ENCODE data around the gene ZNF83. TPM values are rescaled to one million over a fixed set of nuclear protein-coding genes. Genes with fewer than 3 reads are reported as not detected.

ZNF83 gene
- total RNA-seq, 1 experiment from 2014 or later = 34.1 TPM

DNA sequence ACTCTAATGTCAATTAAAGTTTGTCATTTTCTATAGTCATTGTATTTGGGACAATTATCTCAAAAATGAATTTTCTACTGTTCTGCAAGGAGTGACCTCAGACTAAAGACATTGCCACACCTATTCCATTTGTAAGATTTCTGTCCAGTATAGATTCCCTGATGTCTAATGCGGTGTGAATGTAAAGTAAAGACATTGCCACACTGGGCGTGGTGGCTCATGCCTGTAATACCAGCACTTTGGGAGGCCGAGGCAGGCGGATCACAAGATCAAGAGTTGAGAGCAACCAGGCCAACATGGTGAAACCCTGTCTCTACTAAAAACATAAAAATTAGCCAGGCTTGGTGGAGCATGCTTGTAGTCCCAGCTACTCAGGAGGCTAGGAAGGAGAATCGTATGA is 13.8 kb upstream of the ZNF83 start:
- Mint-ChIP-seq H3K27ac (no peak overlapping the region), H3K27me3 (ENCODE audit: low read depth) (peaks cover 4% of the 10 kb centered on the region), H3K4me3 (no peak overlapping the region), H3K36me3 (peaks cover 30% of the 10 kb centered on the region), H3K9me3 (no peaks in the 10 kb centered on the region), H3K4me1 (no peaks in the 10 kb centered on the region)
- CTCF ChIA-PET = interaction anchor here (0.7 kb wide), 1 partner anchor 416 kb away, joined by 3 read pairs; no protein-coding TSS in a partner anchor
- DNase-seq (ENCODE audit: low spot score) (no peak), ATAC-seq (no peak)
- TF ChIP-seq CDX4 (CRISPR knock-in tag; IDR thresholded peaks at IDR 0.05; ENCODE audit: borderline replicate concordance) (no peak), TCF7 (CRISPR knock-in tag; IDR thresholded peaks at IDR 0.05; ENCODE audit: low read depth) (no peak), ZBTB43 (CRISPR knock-in tag; IDR thresholded peaks at IDR 0.05) (no peak), SMAD4 (CRISPR knock-in tag; IDR thresholded peaks at IDR 0.05) (no peak), PREB (CRISPR knock-in tag; IDR thresholded peaks at IDR 0.05; ENCODE audit: borderline replicate concordance) (no peak), HMGA2 (CRISPR knock-in tag; IDR thresholded peaks at IDR 0.05) (no peak)
- TF ChIP-seq, protein P1, sequence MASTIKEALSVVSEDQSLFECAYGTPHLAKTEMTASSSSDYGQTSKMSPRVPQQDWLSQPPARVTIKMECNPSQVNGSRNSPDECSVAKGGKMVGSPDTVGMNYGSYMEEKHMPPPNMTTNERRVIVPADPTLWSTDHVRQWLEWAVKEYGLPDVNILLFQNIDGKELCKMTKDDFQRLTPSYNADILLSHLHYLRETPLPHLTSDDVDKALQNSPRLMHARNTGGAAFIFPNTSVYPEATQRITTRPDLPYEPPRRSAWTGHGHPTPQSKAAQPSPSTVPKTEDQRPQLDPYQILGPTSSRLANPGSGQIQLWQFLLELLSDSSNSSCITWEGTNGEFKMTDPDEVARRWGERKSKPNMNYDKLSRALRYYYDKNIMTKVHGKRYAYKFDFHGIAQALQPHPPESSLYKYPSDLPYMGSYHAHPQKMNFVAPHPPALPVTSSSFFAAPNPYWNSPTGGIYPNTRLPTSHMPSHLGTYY (CRISPR knock-in tag; IDR thresholded peaks at IDR 0.05) = no peak
- POLR2A ChIA-PET = no interaction called here

- H3K27me3 Mint-ChIP-seq (ENCODE audit: low read depth) = no peaks in the 10 kb centered on the region
- H3K36me3 Mint-ChIP-seq = peaks cover 15% of the 10 kb centered on the region
- no peaks in the 10 kb centered on the region for H3K9me3 Mint-ChIP-seq
- H3K4me3 Mint-ChIP-seq = no peak overlapping the region
- DNase-seq (ENCODE audit: low spot score) (no peak), ATAC-seq (no peak)
- ChIA-PET CTCF (no interaction called here), POLR2A (no interaction called here)
- H3K4me1 Mint-ChIP-seq = no peaks in the 10 kb centered on the region
- TF ChIP-seq ETV6 (CRISPR knock-in tag; IDR thresholded peaks at IDR 0.05) (no peak), ZNF396 (CRISPR knock-in tag; IDR thresholded peaks at IDR 0.05; ENCODE audit: borderline replicate concordance) (no peak), PRDM15 (CRISPR knock-in tag; IDR thresholded peaks at IDR 0.05) (no peak), ZBTB21 (CRISPR knock-in tag; IDR thresholded peaks at IDR 0.05; ENCODE audit: borderline replicate concordance) (no peak), RELA (CRISPR knock-in tag; IDR thresholded peaks at IDR 0.05; ENCODE audit: borderline replicate concordance) (no peak), ESRRA (CRISPR knock-in tag; IDR thresholded peaks at IDR 0.05; ENCODE audit: borderline replicate concordance) (no peak), ZSCAN18 (CRISPR knock-in tag; IDR thresholded peaks at IDR 0.05) (no peak), E2F5 (CRISPR knock-in tag; IDR thresholded peaks at IDR 0.05) (no peak)
- no peak overlapping the region for H3K27ac Mint-ChIP-seq
Measured at GRCh38 chr19:52648336-52649016, 10.3 kb upstream of the ZNF83 start.
